Stimulated activated CD8-positive, alpha-beta memory T cell treated with anti-CD3 and anti-CD28 coated beads, Interleukin-15, amount 100 ng/mL, for 24 hours (primary cell): ENCODE measurements around the gene YBX2.
A peak's percentile ranks its signal among the peaks of the same experiment; 100 is the strongest.

ENCODE experiments used
- DNase-seq: peaks from one replicate; pipeline ENCODE4 v3.0.0-alpha.2; 2020; ENCODE audit warnings: low read depth

Gene YBX2

DNA sequence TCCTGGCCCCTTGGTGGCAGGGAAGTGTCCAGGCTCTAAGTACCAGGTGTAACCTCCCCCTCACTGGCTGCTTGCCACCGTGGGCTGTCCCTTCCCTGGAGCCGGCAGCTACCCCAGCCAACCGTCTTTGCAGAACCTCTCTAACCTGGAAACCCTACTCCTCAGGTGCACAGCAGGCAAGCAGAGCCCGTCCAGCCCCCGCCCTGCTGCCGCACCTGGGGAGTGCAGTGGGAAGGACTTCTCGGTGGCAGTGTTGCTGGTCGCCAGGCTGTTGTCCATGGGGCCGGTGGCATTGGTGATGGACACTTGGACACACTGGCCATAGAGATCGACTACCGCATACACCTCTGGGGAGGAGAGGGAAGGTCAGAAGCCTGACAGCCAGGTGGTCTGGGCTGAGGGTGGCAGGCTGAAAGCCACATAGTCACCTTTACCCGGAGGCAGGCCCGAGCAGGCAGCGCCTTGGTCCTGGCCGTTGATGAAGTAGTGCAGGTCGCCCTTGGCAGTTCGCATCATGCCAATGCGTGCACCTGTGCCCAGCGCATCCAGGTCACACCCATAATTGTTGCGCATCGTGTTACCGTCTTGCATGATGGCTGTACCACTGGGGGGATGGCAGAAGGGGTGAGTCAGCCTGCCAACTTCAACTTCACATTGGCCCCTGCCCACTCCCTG lies 28.2 kb upstream of the YBX2 start:
- DNase-seq: no peak

DNA sequence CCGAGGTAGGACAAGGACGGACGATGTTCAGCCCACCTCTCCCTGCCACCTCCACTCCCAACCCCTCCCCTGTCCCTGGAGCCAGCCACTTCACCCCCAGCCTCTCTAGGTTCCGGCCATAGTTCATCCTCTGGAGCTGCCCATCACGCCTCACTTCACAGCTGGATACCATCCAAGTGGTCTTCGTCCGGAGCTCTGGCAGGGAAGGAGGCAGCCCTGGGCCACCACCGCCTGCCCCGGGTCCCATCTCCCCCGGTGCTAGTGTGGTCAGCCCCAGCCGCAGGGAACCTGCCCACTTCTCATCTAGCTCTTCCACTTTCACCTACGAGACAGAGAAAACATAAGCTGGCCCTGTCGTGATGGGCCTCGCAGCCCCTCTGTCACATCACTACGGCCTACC lies 27.0 kb upstream of the YBX2 start:
- no peak for DNase-seq

DNA sequence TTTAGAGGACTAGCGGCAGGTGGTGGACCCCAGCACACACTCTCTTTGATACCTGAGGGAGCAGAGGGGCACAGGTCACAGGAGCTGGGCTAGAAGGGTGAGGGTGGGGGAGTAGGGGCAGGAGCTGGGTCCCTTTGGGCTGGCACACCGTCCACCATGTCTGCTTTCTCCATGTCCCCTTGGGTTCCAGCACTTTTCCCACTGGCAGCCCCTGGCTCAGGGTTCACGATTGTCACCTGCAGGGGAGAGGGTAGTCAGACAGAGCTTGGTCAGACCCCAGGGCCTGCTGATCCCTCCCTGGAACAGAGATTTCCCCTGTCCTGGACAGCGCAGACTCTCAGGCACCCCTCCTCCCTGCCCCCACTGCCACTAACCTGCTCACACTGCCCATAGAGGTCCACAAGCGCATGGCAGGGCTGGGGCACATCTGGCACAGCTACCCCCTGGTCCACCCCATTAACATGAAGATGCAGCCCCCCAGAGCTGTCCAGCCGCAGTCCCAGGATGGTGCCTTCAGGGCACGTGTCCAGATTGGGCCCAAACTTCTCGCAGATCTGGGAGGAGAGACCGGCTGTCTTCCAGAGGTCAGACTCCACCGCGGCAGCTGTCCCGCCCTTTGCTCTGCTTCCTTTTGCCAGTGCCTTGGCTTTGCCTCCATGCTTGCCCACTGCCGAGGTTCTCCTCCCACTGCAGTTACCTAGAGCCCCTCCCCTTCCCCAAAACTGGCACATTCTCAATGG lies 23.9 kb upstream of the YBX2 start:
- DNase-seq: no peak

DNA sequence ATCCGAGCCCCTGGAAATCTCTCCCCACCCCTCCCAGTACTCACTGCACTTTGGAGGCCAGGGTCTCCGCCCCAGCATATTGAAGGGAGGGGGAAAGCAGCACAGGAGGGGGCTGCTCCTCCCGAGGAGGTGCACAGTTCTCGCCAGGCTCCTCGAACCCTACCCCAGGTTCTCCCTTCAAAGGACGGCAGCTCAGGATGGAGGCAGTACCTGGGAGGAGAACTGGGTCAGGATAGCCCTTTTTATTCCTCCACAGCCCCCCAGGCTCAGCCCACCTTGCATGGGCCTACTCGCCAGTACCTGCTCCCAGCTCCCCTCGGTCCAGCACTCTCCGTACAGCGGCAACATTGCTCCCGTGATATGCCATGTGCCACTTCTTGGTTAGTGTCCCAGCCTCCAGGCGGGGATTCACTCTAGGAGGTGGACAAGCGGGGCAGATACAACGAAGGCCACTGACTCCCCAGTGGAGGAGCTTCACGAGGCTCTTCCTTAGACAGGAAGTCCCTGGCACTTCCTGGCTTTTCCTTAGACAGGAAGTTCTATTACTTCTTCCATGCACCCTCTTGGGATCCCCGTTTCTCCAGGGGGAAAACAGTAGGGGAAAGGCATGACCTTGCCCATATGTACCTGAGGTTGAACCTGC lies 22.8 kb upstream of the YBX2 start:
- DNase-seq: no peak

DNA sequence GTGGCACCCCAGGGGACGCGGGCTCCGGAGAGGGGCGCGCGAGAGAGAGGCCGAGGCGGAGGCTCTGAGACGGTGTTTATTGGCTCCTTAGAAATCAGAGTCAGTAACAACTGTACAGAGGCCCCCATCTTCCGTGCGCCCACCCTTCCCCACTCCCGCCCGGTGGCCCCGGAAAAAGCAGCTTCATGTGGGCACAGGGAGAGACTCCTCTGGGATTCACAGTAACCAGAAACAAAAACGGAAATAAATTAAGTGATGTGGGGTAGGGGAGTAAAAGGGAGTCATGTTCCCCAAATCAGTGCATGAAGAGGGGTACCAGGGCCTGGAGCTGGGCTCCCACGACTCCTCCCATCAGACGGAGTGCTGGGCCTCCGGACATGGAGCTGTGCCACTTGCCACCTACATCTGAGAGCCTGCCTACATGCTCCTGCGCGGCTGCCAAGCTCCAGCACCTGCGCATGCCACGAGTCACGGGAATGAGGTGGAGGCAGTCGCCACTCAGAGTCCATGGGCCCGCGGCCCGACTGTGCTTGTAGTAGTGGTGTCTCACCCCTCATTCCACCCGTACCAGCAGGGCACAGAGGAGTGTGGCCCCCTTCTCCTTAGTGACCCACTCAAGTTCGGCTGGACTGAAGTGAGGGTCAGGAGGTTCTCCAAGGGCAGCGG lies 21.3 kb upstream of the YBX2 start:
- DNase-seq: no peak

DNA sequence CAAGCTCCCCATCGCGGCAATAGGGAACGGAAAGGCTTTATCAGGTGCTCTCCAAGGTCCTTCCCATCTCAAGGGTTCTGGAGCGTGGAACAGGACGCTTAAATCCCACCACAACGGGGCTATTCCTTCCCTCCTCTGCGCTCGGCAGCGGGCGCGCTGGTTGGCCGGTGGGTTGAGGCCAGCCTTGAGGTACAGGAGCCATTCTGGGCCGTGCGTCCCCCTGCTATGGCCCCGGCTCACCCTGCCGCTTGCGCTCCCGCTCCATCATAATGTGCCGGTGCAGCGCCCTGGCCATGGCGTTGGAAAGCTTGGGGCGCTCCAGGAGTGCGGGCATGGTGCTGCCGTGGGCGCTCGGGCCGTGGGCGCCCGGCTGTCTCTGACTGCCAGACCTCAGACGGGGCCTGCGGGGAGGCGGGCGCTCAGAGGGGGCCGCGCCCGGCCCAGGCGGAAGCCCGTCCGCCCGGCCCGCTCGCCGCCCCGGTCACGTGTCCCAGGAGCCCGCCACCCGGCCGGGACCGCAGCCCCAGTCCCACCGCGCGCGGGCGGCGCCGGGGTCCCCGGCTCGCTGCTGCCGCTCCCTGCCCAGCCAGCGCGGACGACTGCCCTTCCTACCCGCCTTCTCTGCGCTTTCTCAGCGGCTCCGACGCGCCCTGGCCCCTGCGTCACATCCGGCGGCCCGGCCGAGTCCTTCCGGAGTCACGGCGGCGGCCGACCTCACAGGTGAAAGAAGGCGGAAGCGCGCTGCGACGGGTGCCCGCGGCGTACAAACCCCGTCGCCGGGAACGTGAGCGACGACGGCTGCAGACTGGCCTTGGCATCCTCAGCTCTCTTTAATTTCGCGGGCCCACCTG lies 20.5 kb upstream of the YBX2 start, which contains the start of gene GPS2:
GPS2 (minus strand) TSS at position 642 of the 851 bp plus-strand sequence; CDS start at position 334, 308 bp downstream.
- peak; percentile 89 for DNase-seq

DNA sequence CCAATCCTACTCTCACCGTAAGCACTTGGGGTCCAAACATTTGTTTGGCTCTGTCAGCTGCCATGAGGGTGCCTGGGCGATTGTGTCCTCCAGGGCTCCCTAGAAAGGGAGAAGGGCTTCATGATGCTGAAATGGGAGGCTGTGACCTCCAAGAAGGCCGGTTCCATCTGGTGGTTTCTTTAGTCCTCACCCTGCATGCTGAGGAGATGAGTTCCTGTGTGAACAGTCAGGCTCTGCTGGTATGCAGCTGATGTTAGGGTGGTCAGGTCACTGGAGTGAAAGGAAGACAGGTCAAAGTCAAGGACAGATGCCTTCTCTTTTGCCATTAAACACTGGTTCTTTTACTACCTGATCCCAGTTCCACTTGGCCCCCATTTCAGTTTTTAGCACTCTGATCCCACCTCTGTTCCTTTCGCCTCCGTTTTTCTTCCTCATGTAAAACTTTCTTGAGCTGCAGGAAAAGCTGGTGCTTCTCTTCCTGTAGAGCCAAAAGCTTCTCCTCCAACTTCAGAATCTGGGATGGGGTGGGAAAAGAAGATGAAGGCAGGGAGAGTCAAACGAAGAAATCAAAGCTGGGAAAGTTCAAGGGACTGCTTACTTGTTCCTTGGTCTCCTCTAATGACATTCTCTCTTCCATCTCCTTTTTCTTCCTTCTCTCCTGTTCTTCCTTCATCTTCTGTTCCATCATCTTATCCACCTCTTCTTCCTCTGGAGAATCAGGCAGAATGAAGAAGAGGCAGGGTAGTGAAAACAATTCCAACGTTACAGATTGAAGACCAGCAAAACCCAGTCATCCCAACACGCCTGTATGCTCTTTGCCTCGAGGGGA lies 19.7 kb upstream of the YBX2 start:
- DNase-seq: no peak

DNA sequence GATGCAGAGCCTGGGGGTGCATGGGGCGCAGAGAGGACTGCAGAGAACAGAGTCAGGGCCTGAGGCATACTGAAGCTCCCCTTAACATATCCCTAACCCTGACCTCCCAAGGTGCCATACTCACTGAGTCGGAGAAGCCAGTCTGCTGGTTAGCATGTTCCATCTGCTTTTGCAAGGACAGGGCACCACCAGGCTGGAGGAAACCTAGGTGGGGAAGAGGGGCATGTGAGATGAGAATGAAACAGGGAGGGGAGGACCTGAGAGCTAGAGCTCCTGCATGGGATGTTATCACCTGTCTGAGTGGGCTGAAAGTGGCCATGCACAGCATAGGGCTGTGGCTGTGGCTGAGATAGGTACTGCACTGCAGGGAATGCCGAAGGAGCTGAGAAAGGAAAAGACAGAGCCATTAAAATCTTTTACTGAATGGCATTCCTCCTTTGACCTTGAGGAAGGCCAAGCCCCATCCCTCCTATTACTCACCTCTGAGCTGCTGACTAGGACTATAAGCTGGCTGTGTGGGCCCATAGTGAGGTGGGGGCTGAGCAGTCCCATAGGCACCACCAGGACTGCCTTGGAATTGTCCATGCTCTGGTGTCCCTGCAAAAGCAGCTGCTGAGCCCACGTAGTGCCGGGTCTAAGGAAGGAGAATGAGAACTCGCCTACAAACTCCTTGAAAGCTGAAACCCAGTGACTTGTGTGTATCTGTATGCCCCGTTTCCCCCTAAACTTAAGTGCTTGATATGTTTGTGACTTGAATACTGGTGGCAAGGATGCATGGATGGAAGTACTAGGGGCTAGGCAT lies 18.9 kb upstream of the YBX2 start:
- DNase-seq: no peak

DNA sequence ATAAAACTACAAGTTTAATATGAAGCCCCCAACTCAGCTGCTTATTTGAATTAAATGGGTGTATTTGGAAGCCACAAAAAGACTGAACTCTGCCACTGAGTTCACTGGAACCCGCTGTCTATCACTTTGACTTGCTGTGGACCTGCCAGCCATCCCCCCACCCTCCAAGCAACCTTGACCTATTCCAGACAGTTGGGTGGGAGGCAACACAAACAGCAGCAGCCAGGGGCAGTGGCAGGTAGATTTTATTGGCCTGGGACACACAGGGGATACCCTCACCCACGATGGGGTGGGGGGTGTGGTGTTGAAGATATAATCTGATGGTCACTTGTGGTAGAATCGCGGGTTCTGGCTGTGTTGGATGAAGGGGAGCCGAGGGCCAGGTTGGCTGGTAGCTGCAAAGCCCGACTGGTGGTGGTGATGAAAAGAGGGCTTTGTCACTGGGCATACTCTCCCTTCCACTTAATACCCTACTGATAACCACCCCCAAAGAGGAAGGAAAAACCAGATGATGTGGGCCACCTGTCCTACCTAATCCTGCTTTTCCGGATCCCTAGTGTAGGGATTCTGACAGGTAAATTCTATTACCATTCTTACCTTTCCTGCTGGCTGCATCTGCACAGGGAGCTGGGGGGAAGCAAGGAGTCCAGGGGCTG lies 18.1 kb upstream of the YBX2 start:
- no peak for DNase-seq

DNA sequence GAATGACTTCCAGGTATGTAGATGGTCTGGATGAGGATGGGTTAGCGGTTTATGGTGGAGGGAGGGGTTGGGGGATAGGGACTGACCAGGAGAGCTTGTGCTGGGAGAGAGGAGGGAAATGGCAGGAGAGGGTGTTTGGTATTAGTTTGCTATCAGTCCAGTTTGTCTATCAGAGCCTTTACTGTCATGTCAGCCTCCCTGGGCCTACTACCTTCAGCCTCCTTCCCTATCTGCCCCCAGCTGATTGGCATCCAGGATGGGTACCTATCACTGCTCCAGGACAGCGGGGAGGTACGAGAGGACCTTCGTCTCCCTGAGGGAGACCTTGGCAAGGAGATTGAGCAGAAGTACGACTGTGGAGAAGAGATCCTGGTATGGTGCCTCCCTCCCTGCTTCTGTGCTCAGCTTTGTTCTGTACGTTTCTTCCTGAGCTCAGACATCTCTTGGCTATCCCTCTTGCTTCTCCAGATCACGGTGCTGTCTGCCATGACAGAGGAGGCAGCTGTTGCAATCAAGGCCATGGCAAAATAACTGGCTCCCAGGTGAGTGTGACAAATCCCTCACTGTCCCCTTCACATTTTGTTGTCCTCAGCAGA lies 16.8 kb upstream of the YBX2 start:
- DNase-seq: no peak

DNA sequence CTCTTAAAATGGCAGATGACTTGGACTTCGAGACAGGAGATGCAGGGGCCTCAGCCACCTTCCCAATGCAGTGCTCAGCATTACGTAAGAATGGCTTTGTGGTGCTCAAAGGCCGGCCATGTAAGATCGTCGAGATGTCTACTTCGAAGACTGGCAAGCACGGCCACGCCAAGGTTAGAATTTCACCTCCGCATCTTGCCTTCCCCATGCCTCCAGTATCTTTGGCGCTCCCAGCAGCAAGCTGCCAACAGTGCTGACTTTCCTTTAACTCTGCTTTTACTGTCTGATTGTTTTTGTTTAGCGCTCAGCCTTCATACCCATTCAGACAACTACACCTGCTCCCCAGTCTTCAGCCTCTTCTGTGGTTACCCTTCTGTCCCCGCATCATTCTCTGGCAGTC lies 15.2 kb upstream of the YBX2 start:
- no peak for DNase-seq

DNA sequence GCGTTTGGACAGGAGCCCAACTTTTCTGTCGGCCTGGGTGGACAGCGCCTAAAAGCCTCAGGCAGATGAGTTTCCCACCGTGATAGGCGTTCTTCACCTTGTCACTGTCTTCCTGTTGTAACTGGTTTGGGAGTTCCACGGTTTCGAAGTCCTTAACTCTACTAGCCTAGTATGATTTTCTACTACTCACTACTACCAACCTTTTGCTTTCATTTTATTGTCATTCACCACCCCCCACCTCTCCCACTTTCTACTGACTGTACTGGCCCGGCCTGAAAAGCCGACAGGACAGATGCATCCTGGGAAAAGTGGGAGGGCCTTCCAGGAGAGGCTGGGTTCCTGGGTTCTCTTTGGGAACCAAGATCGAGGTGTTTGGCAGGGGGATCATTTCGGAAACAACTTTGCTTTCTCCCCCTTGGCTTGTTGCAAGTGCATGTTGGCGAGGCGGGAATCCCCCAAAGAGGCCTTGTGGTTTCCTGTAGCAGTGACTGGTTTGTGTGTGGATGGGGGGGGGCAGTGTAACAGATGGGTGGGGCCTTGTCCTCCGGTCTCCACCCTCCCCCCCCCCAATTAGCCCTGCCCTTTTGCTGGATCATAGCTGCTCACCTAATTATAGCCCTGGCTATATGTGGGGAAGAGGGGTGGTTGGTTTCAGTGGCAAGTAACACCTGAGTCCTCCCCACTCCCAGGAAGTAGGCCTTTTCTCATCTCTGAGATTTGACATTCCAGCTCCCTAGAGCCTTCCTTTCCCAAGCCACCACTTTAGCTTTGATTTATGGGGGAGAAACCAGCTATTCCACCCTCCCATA lies 14.4 kb upstream of the YBX2 start:
- peak; percentile 55 for DNase-seq

DNA sequence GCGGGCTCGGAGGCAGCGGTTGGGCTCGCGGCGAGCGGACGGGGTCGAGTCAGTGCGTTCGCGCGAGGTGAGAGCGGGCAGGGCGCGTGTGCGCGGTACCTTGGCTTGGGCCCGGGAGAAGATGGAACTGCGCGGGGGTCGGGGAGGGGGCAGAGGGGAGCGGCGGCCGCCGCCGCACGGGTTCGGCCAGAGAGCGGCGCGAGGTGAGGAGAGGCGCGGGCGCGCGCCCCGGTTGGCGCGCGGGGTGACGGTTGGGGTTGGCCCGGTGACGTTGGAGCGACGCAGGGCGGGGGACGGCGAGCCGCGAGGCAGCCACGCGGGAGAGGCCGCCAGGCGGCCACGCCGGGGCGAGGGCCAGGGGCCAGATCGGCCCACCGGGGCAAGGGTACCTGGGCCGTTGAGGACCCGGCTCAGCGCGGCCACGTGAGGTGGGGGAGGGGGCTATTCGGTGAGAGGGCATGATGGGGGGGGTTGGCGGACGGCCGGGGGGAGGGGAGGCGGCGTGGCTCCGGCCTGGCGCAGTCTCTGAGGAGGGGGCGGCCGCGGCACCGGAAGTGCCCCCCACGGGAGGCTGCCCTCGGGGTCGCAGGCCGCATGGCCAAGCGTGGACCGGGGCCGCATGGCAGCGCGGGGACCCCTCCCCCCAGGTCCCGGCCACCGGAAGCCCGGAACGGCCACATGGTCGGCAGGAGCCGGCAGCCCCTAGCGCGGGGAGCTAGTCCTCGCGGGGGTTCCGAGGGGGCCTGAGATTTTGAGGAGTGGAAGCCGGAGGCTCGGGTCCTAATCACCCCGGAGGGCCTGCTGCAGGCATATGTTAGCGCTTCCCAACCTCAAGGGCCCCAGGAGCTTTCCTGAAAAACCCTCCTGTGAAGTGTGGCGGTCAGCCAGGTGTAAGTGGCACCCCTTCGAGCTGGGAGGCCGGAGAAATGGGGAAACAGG lies 13.5 kb upstream of the YBX2 start:
- DNase-seq: no peak

DNA sequence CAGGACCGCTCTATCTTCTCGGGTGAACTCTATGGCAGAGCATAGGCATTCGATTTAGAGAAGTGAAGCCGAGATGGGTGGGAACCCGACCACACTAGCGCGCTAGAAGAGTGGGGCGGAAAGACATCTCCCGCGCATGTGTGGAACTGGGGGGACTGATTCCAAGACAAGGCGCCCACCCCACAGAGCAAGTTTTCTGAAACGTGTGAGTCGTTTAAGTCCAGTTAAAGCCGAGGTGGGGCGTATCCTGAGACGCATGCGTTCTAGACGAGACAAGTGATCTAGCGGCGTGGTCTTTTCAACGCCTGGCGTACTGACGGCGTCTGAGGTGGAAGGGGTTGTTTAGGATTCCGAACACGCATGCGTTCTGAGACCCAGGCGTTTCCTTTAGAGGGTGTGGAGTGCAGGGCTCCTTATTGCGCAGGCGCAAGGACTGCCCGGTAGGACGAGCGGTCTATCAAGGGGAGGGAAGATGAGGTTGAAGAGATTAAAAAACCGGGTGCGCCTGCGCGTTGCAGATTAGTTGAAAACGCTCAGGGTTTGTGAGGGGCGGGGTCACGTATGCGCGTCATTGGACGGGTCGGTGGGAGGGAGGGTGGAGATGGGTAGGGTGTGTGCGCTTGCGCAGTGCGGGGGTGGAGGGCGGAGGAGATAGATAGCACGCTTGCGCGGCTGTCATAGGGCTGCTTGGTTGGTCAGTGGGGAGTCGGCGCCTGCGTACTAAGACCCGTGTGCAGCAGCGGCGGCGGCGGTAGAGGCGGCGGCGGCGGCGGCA lies 12.7 kb upstream of the YBX2 start, which contains the start of gene EIF5A:
EIF5A (plus strand) TSS at position 718 of the 775 bp plus-strand sequence. CDS start 2,008 bp downstream, outside the sequence.
- peak; percentile 100 for DNase-seq

DNA sequence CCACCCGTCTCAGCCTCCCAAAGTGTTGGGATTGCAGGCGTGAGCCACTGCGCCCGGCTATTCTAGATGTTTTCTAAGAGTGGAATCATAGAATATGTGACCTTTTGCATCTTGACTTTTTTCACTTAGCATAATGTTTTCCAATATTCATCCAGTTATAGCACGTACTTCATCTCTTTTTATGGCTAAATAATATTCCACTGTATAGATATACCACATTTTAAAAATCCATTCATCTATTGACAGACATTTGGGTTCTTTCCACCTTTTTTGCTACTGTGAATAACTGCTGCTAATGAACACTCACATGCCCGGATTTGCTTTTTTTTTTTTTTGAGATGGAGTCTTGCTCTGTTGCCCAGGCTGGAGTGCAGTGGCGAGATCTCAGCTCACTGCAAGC lies 9.7 kb upstream of the YBX2 start:
- DNase-seq: no peak
